LNCaP clone FGC (cell line): ENCODE measurements around the gene MLC1.

Experiments used
- DNase-seq: peaks from one replicate; pipeline ENCODE4 v3.0.0-alpha.2; 2011; ENCODE audit warnings: low read depth
- H3K4me3 ChIP-seq: 2 replicates; pipeline ENCODE4 v1.5.1; 2011; ENCODE audit warnings: mild to moderate bottlenecking, low read depth, low read length, control low read depth
- TF ChIP-seq, protein P1 (sequence below): IDR thresholded peaks from 2 replicates; pipeline ENCODE4 v1.5.1; 2012; ENCODE audit warnings: mild to moderate bottlenecking; ENCODE audit not compliant: control insufficient read depth, insufficient read depth; ENCODE audit errors: extremely low read depth

The MLC1 gene

DNA sequence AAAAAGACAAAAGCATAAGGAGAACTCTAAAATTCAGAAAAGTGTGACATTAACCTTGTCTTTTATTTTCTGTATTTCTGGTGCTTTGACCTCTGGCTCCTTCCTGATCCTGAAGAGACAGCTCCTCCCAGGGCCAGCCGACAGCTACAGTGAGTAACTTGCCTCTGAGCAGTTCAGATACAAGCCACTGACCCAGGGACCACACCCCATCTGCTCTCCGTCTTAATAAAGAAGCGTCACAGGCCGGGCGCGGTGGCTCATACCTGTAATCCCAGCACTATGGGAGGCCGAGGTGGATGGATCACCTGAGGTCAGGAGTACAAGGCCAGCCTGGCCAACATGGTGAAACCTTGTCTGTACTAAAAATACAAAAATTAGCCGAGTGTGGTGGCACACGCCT is 6.5 kb downstream of the MLC1 start:
- TF ChIP-seq, protein P1, sequence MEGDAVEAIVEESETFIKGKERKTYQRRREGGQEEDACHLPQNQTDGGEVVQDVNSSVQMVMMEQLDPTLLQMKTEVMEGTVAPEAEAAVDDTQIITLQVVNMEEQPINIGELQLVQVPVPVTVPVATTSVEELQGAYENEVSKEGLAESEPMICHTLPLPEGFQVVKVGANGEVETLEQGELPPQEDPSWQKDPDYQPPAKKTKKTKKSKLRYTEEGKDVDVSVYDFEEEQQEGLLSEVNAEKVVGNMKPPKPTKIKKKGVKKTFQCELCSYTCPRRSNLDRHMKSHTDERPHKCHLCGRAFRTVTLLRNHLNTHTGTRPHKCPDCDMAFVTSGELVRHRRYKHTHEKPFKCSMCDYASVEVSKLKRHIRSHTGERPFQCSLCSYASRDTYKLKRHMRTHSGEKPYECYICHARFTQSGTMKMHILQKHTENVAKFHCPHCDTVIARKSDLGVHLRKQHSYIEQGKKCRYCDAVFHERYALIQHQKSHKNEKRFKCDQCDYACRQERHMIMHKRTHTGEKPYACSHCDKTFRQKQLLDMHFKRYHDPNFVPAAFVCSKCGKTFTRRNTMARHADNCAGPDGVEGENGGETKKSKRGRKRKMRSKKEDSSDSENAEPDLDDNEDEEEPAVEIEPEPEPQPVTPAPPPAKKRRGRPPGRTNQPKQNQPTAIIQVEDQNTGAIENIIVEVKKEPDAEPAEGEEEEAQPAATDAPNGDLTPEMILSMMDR: no peak
- no peak for DNase-seq
- H3K4me3 ChIP-seq: no peak overlapping the region

DNA sequence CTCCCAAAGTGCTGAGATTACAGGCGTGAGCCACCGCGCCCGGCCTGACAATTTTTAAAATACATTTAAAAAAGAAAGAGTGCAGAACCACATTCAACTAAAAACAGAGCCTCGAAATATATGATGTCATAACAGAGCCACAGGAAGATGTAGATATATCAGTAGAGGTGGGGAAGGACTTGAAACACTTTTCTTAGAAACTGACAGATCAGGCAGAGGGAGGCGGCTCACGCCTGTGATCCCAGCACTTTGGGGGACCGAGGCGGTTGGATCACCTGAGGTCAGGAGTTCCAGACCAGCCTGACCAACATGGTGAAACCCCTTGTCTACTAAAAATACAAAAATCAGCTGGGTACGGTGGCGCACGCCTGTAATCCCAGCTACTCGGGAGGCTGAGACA is 7.0 kb downstream of the MLC1 start:
- TF ChIP-seq, protein P1: no peak

DNA sequence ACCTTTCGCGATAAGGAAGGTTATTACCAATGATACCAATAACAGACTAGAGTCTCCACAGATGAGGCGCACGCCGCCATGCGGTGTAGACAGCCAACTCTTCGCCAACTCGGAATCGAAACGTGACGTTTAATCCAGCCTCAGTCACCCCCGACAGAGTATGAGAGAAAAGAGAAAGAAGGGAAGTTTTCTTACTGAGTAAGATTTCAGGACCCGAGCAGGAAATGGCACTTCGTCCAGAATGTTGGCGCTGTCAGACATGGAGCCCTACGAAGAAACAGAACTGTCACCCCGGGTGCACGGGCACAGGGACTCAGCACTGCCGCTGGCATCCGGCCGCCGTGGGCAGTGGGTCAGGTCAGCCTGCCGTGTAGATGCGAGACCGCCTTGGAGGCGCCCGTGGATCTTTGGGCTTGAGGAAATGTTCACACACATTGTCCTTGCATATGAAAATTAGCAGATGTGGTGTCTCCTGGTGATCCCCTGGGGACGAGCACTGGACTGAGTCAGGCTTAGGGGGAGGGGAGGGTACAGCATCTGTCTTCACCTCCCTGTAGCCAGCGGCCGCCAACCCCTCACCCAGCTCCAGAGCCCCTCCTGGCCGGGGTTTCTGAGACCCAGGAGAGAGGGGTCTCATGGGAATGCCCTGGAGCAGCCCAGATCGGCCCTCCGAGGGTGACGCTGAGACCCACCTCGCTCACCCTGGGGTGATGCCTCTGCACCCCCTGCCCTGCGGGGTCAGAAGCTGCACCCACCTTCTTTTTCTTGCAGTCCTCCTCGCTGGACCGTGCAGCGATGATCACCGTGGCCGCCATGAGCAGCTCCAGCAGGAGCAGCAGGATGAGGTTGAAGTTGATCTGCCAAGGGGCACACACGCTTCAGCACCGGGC is 8.3 kb downstream of the MLC1 start:
- TF ChIP-seq, protein P1: no peak
- H3K4me3 ChIP-seq: no peak overlapping the region
- DNase-seq: no peak

More for the DNA sequence above, 7.0 kb downstream of the MLC1 start:
- DNase-seq: no peak
- no peak overlapping the region for H3K4me3 ChIP-seq

DNA sequence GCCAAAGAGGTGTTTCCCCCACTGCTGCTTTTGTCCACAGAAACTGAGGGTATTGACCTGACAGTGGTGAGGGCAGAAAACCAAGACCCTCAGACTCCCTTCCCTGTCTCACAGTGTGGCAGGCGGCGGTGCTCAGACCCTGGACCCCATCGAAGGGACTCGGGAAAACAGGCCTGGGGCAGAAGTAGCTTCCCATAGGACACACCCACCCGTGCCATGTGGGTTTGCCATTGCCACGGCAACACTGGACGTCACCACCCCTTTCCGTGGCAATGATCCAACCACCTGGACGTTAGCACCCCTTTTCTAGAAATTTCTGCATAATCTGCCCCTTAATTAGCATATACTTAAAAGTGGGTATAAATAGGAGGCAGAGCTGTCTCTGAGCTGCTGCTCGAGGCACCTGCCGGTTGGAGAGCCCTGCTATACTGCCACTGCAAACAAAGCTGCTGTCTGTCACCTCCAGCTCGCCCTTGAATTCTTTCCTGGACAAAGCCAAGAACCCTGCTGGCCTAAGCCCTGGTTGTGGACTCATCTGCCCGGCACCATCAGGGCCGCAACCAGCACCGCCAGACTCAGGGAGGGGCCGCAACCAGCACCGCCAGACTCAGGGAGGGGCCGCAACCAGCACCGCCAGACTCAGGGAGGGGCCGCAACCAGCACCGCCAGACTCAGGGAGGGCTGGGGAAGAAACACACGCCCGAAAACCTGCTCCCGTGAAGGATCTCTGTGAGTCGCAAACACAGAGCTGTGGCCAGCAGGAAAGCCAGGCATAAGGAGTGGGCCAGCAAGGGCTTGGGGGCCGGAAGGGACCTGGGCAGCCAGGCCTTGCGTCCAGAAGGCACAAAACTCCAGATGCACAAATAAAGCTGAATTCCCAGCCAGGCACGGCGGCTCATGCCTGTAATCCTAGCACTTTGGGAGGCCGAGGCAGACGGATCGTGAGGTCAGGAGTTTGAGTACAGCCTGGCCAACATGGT is 10.4 kb downstream of the MLC1 start:
- no peak overlapping the region for H3K4me3 ChIP-seq
- TF ChIP-seq, protein P1: no peak
- DNase-seq: no peak

DNA sequence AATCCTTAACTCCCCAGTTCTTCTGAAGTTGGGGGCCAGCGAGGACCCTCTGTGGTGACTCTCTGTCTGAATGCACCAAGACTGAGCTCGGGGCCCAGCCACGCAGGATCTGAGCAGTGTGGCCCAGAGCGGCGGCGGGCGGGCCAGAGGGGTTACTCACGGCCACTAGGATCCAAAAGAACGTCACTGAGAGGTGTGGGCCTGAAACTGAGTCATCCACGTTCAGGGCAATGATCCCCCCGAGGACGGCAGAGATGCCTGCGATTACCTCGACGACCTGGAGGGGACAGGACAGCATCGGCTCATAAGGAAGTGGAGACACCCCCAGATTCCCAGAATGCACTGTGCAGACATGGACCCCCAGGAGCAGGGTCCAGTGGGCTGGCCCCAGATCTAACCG is 11.2 kb downstream of the MLC1 start:
- no peak for DNase-seq
- TF ChIP-seq, protein P1: no peak
- no peak overlapping the region for H3K4me3 ChIP-seq

DNA sequence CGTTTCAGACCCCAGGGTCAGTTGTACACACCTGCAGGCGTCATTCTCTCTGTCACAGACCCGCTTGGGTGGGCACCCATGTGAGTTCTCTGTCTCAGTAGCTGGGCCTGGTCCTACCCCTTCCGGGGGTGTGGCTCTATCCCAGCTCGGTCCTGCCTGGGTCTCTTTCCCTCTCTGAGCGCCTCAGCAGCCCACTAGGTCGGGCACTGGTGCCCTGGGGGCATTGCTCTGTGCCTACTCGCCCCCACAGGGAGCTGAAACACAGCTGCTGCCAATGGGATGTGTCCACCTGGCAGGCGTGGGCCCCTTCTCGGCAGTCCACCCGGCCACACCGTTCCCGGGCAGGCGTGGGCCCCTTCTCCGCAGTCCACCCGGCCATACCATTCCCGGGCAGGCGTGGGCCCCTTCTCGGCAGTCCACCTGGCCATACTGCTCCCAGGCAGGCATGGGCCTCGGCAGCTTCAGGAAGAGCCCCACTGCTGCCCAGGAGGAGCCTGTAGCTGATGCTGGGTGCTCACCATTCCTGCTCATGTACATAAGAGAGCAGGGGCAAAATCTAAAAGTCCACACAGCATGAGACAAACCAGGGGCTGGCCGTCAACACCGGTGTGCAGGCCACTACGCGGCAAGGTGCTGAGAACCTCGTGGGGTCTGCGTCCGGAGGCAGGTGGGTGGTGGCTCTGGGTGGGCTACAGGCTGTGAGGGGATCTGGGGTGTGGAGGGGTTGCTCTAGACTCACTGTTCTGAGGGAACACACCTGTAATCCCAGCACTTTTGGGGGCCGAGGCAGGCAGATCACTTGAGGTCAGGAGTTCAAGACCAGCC is 12.3 kb downstream of the MLC1 start:
- H3K4me3 ChIP-seq: no peak overlapping the region
- no peak for DNase-seq
- TF ChIP-seq, protein P1: no peak
